OCI-LY3 (cell line): ENCODE measurements around the gene HSPA12B.

ENCODE experiments used
- H2AFZ ChIP-seq: fragments of 200-600, 300-600 bp; shearing (Covaris generic); 2 replicates; pipeline ENCODE4 v1.6.0; 2014; ENCODE audit warnings: antibody characterized with exemption, low read depth, low read length
- H3K27ac ChIP-seq: fragments of 200-600, 300-600 bp; sonication (generic); 2 replicates; pipeline ENCODE4 v1.5.1; 2014; ENCODE audit warnings: mild to moderate bottlenecking, low read length, moderate library complexity, mixed read lengths
- H3K27me3 ChIP-seq: fragments of 200-600, 300-600 bp; sonication (generic); 2 replicates; pipeline ENCODE4 v1.6.1; 2014; ENCODE audit warnings: low read depth, low read length, mixed read lengths
- H3K36me3 ChIP-seq: fragments of 200-600, 300-600 bp; sonication (generic); replicated peaks from 2 replicates; pipeline ENCODE3; 2014; ENCODE audit warnings: low read depth, low read length, mixed read lengths
- H3K4me1 ChIP-seq: fragments of 300-600, 200-600 bp; sonication (generic); 2 replicates; pipeline ENCODE4 v1.6.1; 2014; ENCODE audit warnings: low read length, mixed read lengths
- H3K4me2 ChIP-seq: fragments of 200-600, 300-600 bp; sonication (generic); 2 replicates; pipeline ENCODE4 v1.6.1; 2014; ENCODE audit warnings: low read length, mixed read lengths
- H3K4me3 ChIP-seq: fragments of 300-600, 200-600 bp; sonication (generic); 2 replicates; pipeline ENCODE4 v1.5.1; 2014; ENCODE audit warnings: antibody characterized with exemption, mild to moderate bottlenecking, low read length, moderate library complexity
- H3K79me2 ChIP-seq: fragments of 300-600, 200-600 bp; shearing (Covaris generic); 2 replicates; pipeline ENCODE4 v1.6.1; 2014; ENCODE audit warnings: mild to moderate bottlenecking, low read length, mixed read lengths
- H3K9ac ChIP-seq: fragments of 300-600, 200-600 bp; shearing (Covaris generic); 2 replicates; pipeline ENCODE4 v1.6.0; 2014; ENCODE audit warnings: mild to moderate bottlenecking, low read length, moderate library complexity
- H3K9me3 ChIP-seq: fragments of 200-600, 300-600 bp; shearing (Covaris generic); 2 replicates; pipeline ENCODE4 v1.6.1; 2014; ENCODE audit warnings: low read length, mixed read lengths; ENCODE audit not compliant: insufficient read depth
- H4K20me1 ChIP-seq: fragments of 200-600, 300-600 bp; sonication (generic); 2 replicates; pipeline ENCODE4 v1.6.1; 2016; ENCODE audit warnings: low read length, mixed read lengths; ENCODE audit not compliant: insufficient read depth
- EZH2phosphoT487 ChIP-seq: fragments of 200-600 bp; shearing (Covaris generic); IDR thresholded peaks from 2 replicates; pipeline ENCODE4 v1.6.1; 2018; ENCODE audit warnings: antibody characterized with exemption, mixed run types, low read depth
- TF ChIP-seq, protein P1 (sequence below): fragments of 200-600, 300-600 bp; sonication (generic); IDR thresholded peaks from 2 replicates; pipeline ENCODE4 v1.5.1; 2014; ENCODE audit warnings: antibody characterized with exemption, low read length, low read depth

HSPA12B gene, protein sequence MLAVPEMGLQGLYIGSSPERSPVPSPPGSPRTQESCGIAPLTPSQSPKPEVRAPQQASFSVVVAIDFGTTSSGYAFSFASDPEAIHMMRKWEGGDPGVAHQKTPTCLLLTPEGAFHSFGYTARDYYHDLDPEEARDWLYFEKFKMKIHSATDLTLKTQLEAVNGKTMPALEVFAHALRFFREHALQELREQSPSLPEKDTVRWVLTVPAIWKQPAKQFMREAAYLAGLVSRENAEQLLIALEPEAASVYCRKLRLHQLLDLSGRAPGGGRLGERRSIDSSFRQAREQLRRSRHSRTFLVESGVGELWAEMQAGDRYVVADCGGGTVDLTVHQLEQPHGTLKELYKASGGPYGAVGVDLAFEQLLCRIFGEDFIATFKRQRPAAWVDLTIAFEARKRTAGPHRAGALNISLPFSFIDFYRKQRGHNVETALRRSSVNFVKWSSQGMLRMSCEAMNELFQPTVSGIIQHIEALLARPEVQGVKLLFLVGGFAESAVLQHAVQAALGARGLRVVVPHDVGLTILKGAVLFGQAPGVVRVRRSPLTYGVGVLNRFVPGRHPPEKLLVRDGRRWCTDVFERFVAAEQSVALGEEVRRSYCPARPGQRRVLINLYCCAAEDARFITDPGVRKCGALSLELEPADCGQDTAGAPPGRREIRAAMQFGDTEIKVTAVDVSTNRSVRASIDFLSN

DNA sequence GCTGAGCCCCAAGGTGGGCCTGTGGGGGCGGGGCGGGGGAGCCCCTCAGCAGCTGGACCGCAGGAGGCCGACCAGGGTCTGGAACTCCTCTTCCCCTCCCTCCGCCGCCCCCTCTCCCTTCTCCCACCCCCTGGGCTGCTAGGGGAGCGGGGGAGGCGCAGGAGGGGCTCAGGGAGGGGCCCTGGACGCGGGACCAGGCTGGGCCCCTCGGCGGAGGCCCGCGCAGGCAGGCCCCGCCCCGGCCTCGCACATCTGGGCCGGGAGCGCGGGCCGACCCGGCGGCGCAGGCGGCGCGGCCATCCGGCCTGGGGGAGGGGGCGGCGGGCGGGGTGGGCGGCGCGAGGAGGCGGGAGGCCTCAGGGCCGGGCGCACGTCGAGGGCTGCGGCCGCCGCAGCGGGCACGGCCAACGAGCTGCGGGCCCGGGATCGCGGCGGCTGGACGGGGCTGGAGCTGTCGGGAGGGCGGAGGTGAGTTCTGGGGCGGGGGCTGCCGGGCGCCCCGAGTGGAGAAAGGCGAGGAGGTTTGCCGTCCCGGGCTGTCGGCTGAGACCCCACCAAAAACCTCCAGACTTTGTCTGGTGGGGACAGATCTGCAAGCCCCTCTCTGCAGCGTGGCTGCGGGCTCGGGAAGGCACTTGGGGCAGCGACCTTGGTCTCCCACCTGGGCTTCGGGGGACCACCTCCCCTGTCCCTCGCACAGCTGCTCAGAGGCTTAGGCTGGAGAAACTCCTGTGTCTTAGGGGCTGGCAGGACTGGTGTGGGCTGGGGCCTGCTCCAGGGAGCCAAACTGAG, at the start of gene HSPA12B:
TSS of gene HSPA12B (plus strand) at position 359 of the 792 bp plus-strand sequence. CDS start 5,990 bp downstream, outside the sequence.
- Histone ChIP-seq H3K27ac (no peak within 1 kb of the TSS), H3K9me3 (no peaks in the 10 kb centered on the region), H3K4me2 (no peak within 1 kb of the TSS), H3K27me3 (peaks cover 14% of the 10 kb centered on the region), H4K20me1 (no peaks in the 10 kb centered on the region), H3K36me3 (no peaks in the 10 kb centered on the region), H3K79me2 (no peaks in the 10 kb centered on the region), H2AFZ (no peak within 1 kb of the TSS), H3K4me1 (no peaks in the 10 kb centered on the region; the same call in 1 of the 2 replicates), H3K4me3 (no peak within 1 kb of the TSS), H3K9ac (no peak within 1 kb of the TSS)
- TF ChIP-seq, protein P1, sequence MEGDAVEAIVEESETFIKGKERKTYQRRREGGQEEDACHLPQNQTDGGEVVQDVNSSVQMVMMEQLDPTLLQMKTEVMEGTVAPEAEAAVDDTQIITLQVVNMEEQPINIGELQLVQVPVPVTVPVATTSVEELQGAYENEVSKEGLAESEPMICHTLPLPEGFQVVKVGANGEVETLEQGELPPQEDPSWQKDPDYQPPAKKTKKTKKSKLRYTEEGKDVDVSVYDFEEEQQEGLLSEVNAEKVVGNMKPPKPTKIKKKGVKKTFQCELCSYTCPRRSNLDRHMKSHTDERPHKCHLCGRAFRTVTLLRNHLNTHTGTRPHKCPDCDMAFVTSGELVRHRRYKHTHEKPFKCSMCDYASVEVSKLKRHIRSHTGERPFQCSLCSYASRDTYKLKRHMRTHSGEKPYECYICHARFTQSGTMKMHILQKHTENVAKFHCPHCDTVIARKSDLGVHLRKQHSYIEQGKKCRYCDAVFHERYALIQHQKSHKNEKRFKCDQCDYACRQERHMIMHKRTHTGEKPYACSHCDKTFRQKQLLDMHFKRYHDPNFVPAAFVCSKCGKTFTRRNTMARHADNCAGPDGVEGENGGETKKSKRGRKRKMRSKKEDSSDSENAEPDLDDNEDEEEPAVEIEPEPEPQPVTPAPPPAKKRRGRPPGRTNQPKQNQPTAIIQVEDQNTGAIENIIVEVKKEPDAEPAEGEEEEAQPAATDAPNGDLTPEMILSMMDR, result no peak
- TF ChIP-seq EZH2phosphoT487, result no peak

DNA sequence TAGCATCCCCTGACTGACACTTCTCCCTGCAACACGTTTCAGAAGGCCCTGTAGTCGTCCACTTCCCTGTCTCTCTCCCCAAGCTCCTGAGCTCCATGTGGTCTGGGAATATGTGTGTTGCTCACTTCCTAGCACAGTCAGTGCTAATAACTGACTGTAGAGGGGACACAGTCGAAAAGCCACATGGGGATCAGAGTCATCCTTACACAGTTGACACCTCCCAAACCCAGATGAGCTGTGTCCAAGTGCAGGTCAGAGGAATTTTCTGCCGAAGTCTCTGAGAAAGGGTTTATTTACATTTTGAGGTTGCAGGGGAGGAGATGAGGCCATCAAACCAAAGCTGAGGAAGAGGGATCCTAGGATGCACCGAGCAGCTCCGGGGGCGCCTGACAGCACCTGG, 47.1 kb upstream of the HSPA12B start:
- 0 out of 2 replicates have a peak, but pooled peaks cover 3% of the 10 kb centered on the region for H3K27me3 ChIP-seq
- H3K9me3 ChIP-seq, result no peaks in the 10 kb centered on the region
- TF ChIP-seq, protein P1, result no peak
- no peak for TF ChIP-seq EZH2phosphoT487
- H3K4me3 ChIP-seq, result no peak overlapping the region
- peaks cover 3% of the 10 kb centered on the region; the same call in 1 of the 2 replicates for H3K4me1 ChIP-seq
- H3K36me3 ChIP-seq, result no peaks in the 10 kb centered on the region
- no peak overlapping the region for H3K4me2 ChIP-seq
- H3K27ac ChIP-seq, result no peak overlapping the region
- H3K9ac ChIP-seq, result no peak overlapping the region
- no peaks in the 10 kb centered on the region for H3K79me2 ChIP-seq
- no peaks in the 10 kb centered on the region for H4K20me1 ChIP-seq
- no peak overlapping the region for H2AFZ ChIP-seq

DNA sequence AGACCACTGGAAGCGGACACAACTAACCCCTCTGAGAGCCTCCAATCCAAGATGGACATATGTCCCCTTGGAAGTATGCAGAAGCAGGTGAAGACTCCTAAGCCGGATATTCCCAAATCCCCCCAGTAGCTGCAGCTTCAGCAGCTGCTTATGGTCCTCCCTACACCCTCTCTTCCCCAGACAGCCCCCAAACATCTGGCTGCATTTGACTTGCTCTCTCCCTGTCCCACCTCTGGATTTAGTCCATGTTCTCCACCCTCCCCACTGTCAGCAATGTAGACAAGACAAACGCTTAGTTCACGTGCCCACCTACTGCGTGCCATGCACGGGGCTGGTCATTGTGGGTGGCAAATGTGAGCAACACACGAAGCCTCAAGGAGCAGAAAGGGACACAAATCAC, 46.1 kb upstream of the HSPA12B start:
- Histone ChIP-seq H3K79me2 (no peaks in the 10 kb centered on the region), H3K4me2 (no peak overlapping the region), H3K4me3 (no peak overlapping the region), H3K9me3 (no peaks in the 10 kb centered on the region), H3K27ac (no peak overlapping the region), H3K4me1 (peaks cover 3% of the 10 kb centered on the region; the same call in 1 of the 2 replicates), H3K27me3 (0 out of 2 replicates have a peak, but pooled peaks cover 3% of the 10 kb centered on the region), H3K9ac (no peak overlapping the region), H4K20me1 (no peaks in the 10 kb centered on the region), H3K36me3 (no peaks in the 10 kb centered on the region), H2AFZ (no peak overlapping the region)
- TF ChIP-seq, protein P1, result no peak
- TF ChIP-seq EZH2phosphoT487, result no peak
